ENCODE data around the gene BDH1. TPM values are rescaled to one million over a fixed set of nuclear protein-coding genes. Genes with fewer than 3 reads are reported as not detected.

Gene BDH1
- total RNA-seq, 4 donors from 2014 or later = 127 to 258 (median 197) TPM

GRCh38 chr3:197600796-197601565, 45.2 kb upstream of the BDH1 start:
- intact Hi-C loops (cut with DNase I; ENCODE audit: low total_unique reads) (no loop called here), in situ Hi-C loops (cut with MboI; ENCODE audit: low pct_ligation_motif_present in 1 of 4, low pct_unique_long_range_greater_than_20kb in 1 of 4, low sequenced_read_pairs in 3 of 4) (no loop called here)
- Histone ChIP-seq H3K36me3 (no peaks in the 10 kb centered on the region), H3K4me1 (peaks cover 5 to 34% (median 27%) of the 10 kb centered on the region in 4 donors), H3K27me3 (no peaks in the 10 kb centered on the region), H3K27ac (no peak overlapping the region), H3K9me3 (no peaks in the 10 kb centered on the region), H3K4me3 (no peak overlapping the region)
- DNase-seq = no peak
- WGBS, 2 donors (ENCODE audit: low coverage in 1 of 2) = 76 to 93% methylated on average over 5 to 22 of the region's 22 CpGs
- TF ChIP-seq POLR2A (IDR thresholded peaks at IDR 0.05) (no peak), EP300 (IDR thresholded peaks at IDR 0.05; ENCODE audit: low read depth) (no peak), CTCF (IDR thresholded peaks at IDR 0.05) (no peak), POLR2AphosphoS5 (IDR thresholded peaks at IDR 0.05) (no peak)

GRCh38 chr3:197599089-197599765, 43.5 kb upstream of the BDH1 start:
- H3K27ac ChIP-seq = peak overlapping the region; percentile 41 to 82 (median 73)
- TF ChIP-seq EP300 (IDR thresholded peaks at IDR 0.05; ENCODE audit: low read depth) = no peak
- TF ChIP-seq POLR2AphosphoS5 (IDR thresholded peaks at IDR 0.05) = peak in 2 of 3 donors; percentile 2 to 28
- peak; percentile 86 to 92 (median 91) for TF ChIP-seq CTCF (IDR thresholded peaks at IDR 0.05)
- TF ChIP-seq POLR2A (IDR thresholded peaks at IDR 0.05) = no peak
- DNase-seq = peak; percentile 81
- peaks cover 5 to 43% (median 27%) of the 10 kb centered on the region in 4 donors for H3K4me1 ChIP-seq
- no peak overlapping the region for H3K4me3 ChIP-seq
- in situ Hi-C loops (cut with MboI; ENCODE audit: low pct_ligation_motif_present in 1 of 4, low pct_unique_long_range_greater_than_20kb in 1 of 4, low sequenced_read_pairs in 3 of 4) = no loop called here
- WGBS, 2 donors (ENCODE audit: low coverage in 1 of 2) = 34% methylated on average over 22 of the region's 22 CpGs; no CpG with 5 or more reads in 1 of the 2 donors
- H3K9me3 ChIP-seq = no peaks in the 10 kb centered on the region
- intact Hi-C loops (cut with DNase I; ENCODE audit: low total_unique reads) = no loop called here
- H3K27me3 ChIP-seq = no peaks in the 10 kb centered on the region
- H3K36me3 ChIP-seq = no peaks in the 10 kb centered on the region

GRCh38 chr3:197598404-197598980, 42.7 kb upstream of the BDH1 start:
- Histone ChIP-seq H3K4me1 (peaks cover 5 to 43% (median 27%) of the 10 kb centered on the region in 4 donors), H3K27me3 (no peaks in the 10 kb centered on the region), H3K36me3 (no peaks in the 10 kb centered on the region), H3K9me3 (no peaks in the 10 kb centered on the region), H3K27ac (peak overlapping the region; percentile 66 to 82 (median 73)), H3K4me3 (no peak overlapping the region)
- intact Hi-C loops (cut with DNase I; ENCODE audit: low total_unique reads) = no loop called here
- no peak for DNase-seq
- in situ Hi-C loops (cut with MboI; ENCODE audit: low pct_ligation_motif_present in 1 of 4, low pct_unique_long_range_greater_than_20kb in 1 of 4, low sequenced_read_pairs in 3 of 4) = no loop called here
- TF ChIP-seq POLR2AphosphoS5 (IDR thresholded peaks at IDR 0.05) = peak in 2 of 3 donors; percentile 13 to 44
- no peak for TF ChIP-seq POLR2A (IDR thresholded peaks at IDR 0.05)
- TF ChIP-seq EP300 (IDR thresholded peaks at IDR 0.05; ENCODE audit: low read depth) = no peak
- WGBS, 2 donors (ENCODE audit: low coverage in 1 of 2) = 0 to 52% methylated on average over 1 to 15 of the region's 15 CpGs

GRCh38 chr3:197597335-197597734, 41.6 kb upstream of the BDH1 start:
- peaks cover 5 to 43% (median 27%) of the 10 kb centered on the region in 4 donors for H3K4me1 ChIP-seq
- no peak overlapping the region for H3K4me3 ChIP-seq
- WGBS, 2 donors (ENCODE audit: low coverage in 1 of 2) = 39 to 42% methylated on average over 3 to 4 of the region's 4 CpGs
- H3K9me3 ChIP-seq = no peaks in the 10 kb centered on the region
- no peak for DNase-seq
- TF ChIP-seq CTCF (IDR thresholded peaks at IDR 0.05) (no peak), EP300 (IDR thresholded peaks at IDR 0.05; ENCODE audit: low read depth) (no peak), POLR2A (IDR thresholded peaks at IDR 0.05) (peak; percentile 73), POLR2AphosphoS5 (IDR thresholded peaks at IDR 0.05) (peak; percentile 59 to 90 (median 85))
- in situ Hi-C loops (cut with MboI; ENCODE audit: low pct_ligation_motif_present in 1 of 4, low pct_unique_long_range_greater_than_20kb in 1 of 4, low sequenced_read_pairs in 3 of 4) (no loop called here), intact Hi-C loops (cut with DNase I; ENCODE audit: low total_unique reads) (no loop called here)
- H3K27ac ChIP-seq = peak overlapping the region; percentile 66 to 82 (median 73)
- H3K27me3 ChIP-seq = no peaks in the 10 kb centered on the region
- H3K36me3 ChIP-seq = no peaks in the 10 kb centered on the region
